PC-3 (cell line): ENCODE data around the gene MAST3.

Source experiments
- EZH2 ChIP-seq: fragments of 300-600 bp; sonication (generic); IDR thresholded peaks from one replicate; pipeline ENCODE4 v1.6.1; 2017; ENCODE audit warnings: antibody characterized with exemption, mild to moderate bottlenecking, low read length; ENCODE audit not compliant: unreplicated experiment
- EZH2phosphoT487 ChIP-seq: fragments of 300-600 bp; sonication (generic); IDR thresholded peaks from 2 replicates; pipeline ENCODE4 v1.6.1; 2018; ENCODE audit warnings: mild to moderate bottlenecking, antibody characterized with exemption, low read length, borderline replicate concordance
- TF ChIP-seq, protein P1 (sequence below): fragments of 300-600 bp; sonication (generic); conservative IDR thresholded peaks from 2 replicates; pipeline ENCODE4 v1.5.1; 2017; ENCODE audit warnings: antibody characterized with exemption, low read depth, mild to moderate bottlenecking, low read length

GRCh38 chr19:18137242-18137641 is 39.7 kb downstream of the MAST3 start:
- no peak for TF ChIP-seq EZH2
- TF ChIP-seq, protein P1, sequence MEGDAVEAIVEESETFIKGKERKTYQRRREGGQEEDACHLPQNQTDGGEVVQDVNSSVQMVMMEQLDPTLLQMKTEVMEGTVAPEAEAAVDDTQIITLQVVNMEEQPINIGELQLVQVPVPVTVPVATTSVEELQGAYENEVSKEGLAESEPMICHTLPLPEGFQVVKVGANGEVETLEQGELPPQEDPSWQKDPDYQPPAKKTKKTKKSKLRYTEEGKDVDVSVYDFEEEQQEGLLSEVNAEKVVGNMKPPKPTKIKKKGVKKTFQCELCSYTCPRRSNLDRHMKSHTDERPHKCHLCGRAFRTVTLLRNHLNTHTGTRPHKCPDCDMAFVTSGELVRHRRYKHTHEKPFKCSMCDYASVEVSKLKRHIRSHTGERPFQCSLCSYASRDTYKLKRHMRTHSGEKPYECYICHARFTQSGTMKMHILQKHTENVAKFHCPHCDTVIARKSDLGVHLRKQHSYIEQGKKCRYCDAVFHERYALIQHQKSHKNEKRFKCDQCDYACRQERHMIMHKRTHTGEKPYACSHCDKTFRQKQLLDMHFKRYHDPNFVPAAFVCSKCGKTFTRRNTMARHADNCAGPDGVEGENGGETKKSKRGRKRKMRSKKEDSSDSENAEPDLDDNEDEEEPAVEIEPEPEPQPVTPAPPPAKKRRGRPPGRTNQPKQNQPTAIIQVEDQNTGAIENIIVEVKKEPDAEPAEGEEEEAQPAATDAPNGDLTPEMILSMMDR, result no peak
- no peak for TF ChIP-seq EZH2phosphoT487
